GM12873 (cell line): Measurements from ENCODE around the gene GDPD3.

Source experiments
- TF ChIP-seq, protein P1 (sequence below): IDR thresholded peaks from 2 replicates; pipeline ENCODE4 v1.5.1; 2012; ENCODE audit warnings: low read depth, mild to moderate bottlenecking, moderate library complexity, low read length, control low read depth; ENCODE audit not compliant: insufficient read depth; ENCODE audit errors: missing control alignments

GDPD3 gene

DNA sequence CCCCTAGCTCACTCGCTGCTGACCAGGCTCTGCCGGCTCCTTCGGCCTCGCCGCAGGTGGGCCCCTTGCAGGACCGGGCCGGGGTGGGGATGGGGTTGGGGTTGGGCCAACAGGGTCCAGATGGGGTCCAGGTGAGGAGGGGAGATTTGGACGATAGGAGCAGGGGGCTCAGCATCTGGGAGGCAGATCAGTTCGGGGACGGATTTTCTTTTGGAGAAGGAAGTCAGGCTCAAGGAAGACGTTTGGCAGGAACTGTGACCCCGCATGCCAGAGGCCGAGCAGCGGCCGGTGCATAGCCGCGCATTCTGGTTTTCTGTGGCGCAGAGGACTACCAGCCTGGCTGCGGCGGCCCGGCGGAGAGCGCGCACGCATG lies 48.6 kb downstream of the GDPD3 start:
- TF ChIP-seq, protein P1, sequence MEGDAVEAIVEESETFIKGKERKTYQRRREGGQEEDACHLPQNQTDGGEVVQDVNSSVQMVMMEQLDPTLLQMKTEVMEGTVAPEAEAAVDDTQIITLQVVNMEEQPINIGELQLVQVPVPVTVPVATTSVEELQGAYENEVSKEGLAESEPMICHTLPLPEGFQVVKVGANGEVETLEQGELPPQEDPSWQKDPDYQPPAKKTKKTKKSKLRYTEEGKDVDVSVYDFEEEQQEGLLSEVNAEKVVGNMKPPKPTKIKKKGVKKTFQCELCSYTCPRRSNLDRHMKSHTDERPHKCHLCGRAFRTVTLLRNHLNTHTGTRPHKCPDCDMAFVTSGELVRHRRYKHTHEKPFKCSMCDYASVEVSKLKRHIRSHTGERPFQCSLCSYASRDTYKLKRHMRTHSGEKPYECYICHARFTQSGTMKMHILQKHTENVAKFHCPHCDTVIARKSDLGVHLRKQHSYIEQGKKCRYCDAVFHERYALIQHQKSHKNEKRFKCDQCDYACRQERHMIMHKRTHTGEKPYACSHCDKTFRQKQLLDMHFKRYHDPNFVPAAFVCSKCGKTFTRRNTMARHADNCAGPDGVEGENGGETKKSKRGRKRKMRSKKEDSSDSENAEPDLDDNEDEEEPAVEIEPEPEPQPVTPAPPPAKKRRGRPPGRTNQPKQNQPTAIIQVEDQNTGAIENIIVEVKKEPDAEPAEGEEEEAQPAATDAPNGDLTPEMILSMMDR, result no peak

DNA sequence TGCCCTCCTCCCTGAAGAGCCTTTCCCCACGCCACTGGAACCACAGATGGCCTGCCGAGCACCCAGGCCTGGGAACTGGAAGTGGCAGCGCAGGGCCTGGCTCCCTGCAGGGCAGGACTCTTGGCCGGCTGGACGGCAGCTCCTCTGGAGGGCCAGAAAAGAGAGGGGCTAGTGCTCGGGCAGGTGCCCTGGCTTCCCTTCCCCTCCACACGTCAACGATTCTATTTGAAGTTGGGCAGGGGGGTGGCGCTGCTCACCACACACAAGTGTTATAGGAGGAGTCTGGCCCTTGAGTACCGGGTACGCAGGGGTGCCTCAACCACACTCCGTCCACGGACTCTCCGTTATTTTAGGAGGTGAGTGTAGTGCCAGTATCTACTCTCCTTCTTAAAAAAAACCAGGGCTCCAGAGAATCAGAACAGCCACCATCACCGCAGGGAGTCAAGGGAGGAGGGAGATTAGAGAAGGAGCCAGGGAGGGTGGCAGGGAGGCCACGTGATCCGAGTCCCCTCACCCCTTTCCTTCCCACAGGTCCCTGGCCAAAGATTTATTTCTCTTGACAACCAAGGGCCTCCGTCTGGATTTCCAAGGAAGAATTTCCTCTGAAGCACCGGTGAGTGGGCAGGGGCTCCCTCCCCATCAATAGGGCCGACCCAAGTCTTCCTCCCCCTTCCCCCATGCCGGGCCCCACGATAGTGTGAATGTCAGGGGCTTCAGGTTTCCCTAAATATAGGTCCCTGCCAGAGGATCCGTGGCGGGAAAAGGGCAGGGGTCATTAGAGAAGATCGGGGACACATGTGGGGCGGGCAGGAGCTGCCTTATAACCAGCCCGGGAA lies 49.2 kb downstream of the GDPD3 start:
- TF ChIP-seq, protein P1, result peak; percentile 44

DNA sequence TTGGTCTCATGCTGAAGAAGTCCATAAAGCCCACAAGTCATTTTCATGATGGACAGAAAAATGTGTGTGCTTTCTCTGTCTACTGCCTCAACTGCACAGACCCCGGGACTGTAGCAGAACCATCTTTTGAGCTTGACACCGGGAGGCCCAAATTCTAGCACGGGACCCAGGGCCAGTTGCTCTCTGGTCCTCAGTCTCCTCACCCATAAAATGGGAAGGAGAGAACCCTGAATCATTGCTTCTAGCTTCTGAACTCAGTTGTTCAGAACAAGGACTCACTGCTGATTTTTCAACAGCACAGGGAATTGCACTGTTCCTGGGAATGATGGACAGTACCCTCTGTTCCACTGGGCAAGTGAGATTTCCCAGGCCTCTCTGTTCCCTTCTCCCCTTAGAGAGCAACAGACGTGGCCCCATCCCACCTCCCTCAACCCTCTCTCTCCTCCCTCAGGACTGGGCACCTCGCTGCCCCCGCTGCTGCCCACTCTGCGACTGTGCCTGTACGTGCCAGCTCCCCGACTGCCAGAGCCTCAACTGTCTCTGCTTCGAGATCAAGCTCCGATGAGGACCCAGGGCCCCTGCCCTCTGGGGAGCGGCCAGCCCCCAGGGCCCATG lies 50.0 kb downstream of the GDPD3 start:
- TF ChIP-seq, protein P1, result no peak

DNA sequence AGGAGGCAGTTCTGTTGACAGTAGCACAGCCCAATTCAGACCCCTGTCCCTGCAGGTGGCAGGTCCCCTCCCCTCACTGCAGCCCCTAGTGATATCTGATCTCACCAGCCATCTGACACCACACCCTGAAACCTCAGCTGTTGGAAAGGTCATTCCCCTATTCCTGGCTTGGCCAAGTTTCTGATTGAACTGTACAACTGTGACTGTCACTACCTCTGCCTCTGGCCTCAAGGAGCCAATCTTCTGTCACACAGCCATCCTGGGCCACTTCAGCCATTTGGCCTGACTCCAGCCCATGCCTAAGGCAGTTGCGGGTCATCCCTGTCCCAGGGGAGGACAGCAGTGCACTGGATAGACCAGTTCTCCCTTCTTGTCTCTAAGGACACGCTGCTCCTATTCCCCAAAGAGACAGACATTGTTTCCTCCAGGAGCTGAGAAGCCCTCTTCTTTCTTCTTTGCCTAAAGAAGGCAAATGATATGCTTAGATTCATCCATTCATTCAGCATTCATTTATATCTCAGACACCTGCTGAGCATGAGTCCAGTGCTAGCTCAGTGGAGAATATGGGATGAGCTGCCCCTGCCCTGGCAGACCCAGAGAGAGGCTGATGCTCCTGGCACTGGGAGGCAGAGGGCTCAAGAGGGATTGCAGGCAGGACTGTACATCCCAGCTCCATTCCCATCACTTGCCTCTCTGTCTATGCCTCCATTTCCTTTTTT lies 52.3 kb downstream of the GDPD3 start:
- TF ChIP-seq, protein P1, result no peak

DNA sequence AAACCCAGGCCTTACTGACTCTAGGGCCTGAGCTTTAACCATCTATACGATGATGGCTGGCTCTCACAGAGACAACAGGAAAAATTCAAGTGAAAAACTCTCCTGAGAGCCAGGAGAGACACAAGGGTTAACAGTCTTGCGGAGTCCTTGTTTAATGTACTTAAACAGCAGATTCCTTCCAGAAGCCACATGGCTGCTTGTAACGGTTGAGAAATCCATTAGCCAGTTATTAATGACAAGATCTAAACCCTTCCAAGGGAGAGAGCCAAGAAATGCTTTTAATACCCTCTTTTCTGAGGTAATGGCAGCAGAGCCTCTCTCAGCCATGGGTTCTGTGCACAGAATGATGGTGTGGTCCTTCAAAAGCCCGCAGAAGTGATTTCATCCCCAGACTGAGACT lies 53.0 kb downstream of the GDPD3 start:
- TF ChIP-seq, protein P1, result no peak

DNA sequence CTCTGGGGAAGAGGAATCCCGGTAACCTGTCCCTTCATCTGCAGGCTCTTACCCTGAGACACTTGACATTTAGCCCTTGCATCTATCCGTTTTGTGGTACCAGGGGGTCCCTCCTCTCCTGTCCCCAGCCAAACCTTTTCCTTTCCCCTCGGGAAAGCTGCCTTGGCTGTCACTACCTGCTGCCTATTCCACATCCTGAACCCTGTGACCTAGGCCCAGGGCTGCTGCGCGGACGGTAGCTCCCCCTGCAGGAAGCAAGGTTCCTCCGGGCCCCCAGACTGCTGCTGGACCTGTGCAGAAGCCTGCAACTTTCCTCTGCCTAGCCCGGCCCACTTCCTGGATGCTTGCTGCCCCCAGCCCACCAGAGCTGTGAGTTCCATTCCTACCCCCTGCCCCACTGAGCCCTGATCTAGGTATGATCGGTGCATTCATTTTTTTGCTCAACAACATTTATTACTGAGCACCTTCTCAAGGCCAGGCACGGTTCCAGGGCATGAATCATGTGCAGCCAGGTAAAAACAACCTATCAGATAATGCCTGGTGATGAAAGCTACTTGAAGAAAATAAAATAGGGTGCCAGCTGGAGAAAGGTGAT lies 58.3 kb downstream of the GDPD3 start:
- TF ChIP-seq, protein P1, result peak; percentile 89
